HEK293 (cell line): ENCODE data around the gene ZSCAN10.

Source experiments
- BCL11B ChIP-seq: fragments of 450-650 bp; formaldehyde crosslinking; IDR thresholded peaks from 2 replicates; pipeline ENCODE4 v1.5.1; 2016; ENCODE audit warnings: low read depth, missing biosample characterization, missing genetic modification characterization
- EGR2 ChIP-seq: fragments of 450-650 bp; formaldehyde crosslinking; IDR thresholded peaks from 2 replicates; pipeline ENCODE4 v1.5.1; 2016; ENCODE audit warnings: low read depth, missing biosample characterization, missing genetic modification characterization
- GLIS1 ChIP-seq: fragments of 450-650 bp; formaldehyde crosslinking; IDR thresholded peaks from 2 replicates; pipeline ENCODE4 v1.5.1; 2016; ENCODE audit warnings: missing biosample characterization, missing genetic modification characterization
- IKZF3 ChIP-seq: fragments of 450-650 bp; IDR thresholded peaks from 2 replicates; pipeline ENCODE4 v1.5.0; 2018; ENCODE audit warnings: missing biosample characterization, mild to moderate bottlenecking, missing genetic modification characterization, moderate library complexity
- KLF7 ChIP-seq: fragments of 450-650 bp; formaldehyde crosslinking; IDR thresholded peaks from 2 replicates; pipeline ENCODE4 v1.5.1; 2016; ENCODE audit warnings: missing biosample characterization, missing genetic modification characterization, borderline replicate concordance
- PRDM1 ChIP-seq: fragments of 450-650 bp; formaldehyde crosslinking; IDR thresholded peaks from 2 replicates; pipeline ENCODE4; 2016; ENCODE audit warnings: missing biosample characterization, missing genetic modification characterization
- REPIN1 ChIP-seq: fragments of 450-650 bp; formaldehyde crosslinking; IDR thresholded peaks from 2 replicates; pipeline ENCODE4 v1.5.1; 2017; ENCODE audit warnings: missing biosample characterization, missing genetic modification characterization, low read depth
- SETDB1 ChIP-seq: IDR thresholded peaks from one replicate; pipeline ENCODE4 v1.6.1; 2017; ENCODE audit warnings: mild to moderate bottlenecking, low read length, moderate library complexity, mixed read lengths; ENCODE audit not compliant: insufficient read length
- SP3 ChIP-seq: fragments of 450-650 bp; formaldehyde crosslinking; IDR thresholded peaks from 2 replicates; pipeline ENCODE4 v1.5.1; 2016; ENCODE audit warnings: missing biosample characterization, missing genetic modification characterization
- TCF7L2 ChIP-seq: IDR thresholded peaks from 2 replicates; pipeline ENCODE4 v1.6.1; 2011; ENCODE audit warnings: low read depth, mild to moderate bottlenecking, inconsistent platforms, low read length, moderate library complexity, borderline replicate concordance
- TRIM28 ChIP-seq: IDR thresholded peaks from 2 replicates; pipeline ENCODE4 v1.6.1; 2011; ENCODE audit warnings: low read length, control low read depth, borderline replicate concordance
- ZBTB48 ChIP-seq: fragments of 450-650 bp; formaldehyde crosslinking; IDR thresholded peaks from 2 replicates; pipeline ENCODE4 v1.5.1; 2016; ENCODE audit warnings: missing biosample characterization, missing genetic modification characterization
- ZFP3 ChIP-seq: fragments of 450-650 bp; formaldehyde crosslinking; IDR thresholded peaks from 2 replicates; pipeline ENCODE4 v1.5.1; 2016; ENCODE audit warnings: low read depth, missing biosample characterization, missing genetic modification characterization
- ZNF174 ChIP-seq: fragments of 450-650 bp; formaldehyde crosslinking; IDR thresholded peaks from 2 replicates; pipeline ENCODE4 v1.5.0; 2017; ENCODE audit warnings: missing biosample characterization, mild to moderate bottlenecking, missing genetic modification characterization
- ZNF223 ChIP-seq: fragments of 450-650 bp; formaldehyde crosslinking; IDR thresholded peaks from 2 replicates; pipeline ENCODE4 v1.5.1; 2016; ENCODE audit warnings: missing biosample characterization, missing genetic modification characterization
- ZNF266 ChIP-seq: fragments of 450-650 bp; formaldehyde crosslinking; IDR thresholded peaks from 2 replicates; pipeline ENCODE4 v1.5.1; 2016; ENCODE audit warnings: missing biosample characterization, missing genetic modification characterization, low read depth
- ZNF302 ChIP-seq: fragments of 450-650 bp; formaldehyde crosslinking; IDR thresholded peaks from 2 replicates; pipeline ENCODE4 v1.5.1; 2016; ENCODE audit warnings: missing biosample characterization, missing genetic modification characterization, low read depth
- ZNF366 ChIP-seq: fragments of 450-650 bp; formaldehyde crosslinking; conservative IDR thresholded peaks from 2 replicates; pipeline ENCODE4 v1.5.1; 2016; ENCODE audit warnings: missing biosample characterization, missing genetic modification characterization
- ZNF416 ChIP-seq: fragments of 450-650 bp; formaldehyde crosslinking; IDR thresholded peaks from 2 replicates; pipeline ENCODE4 v1.5.1; 2016; ENCODE audit warnings: missing biosample characterization, missing genetic modification characterization
- ZNF510 ChIP-seq: fragments of 450-650 bp; formaldehyde crosslinking; IDR thresholded peaks from 2 replicates; pipeline ENCODE4 v1.5.1; 2018; ENCODE audit warnings: mild to moderate bottlenecking, missing genetic modification characterization, missing biosample characterization; ENCODE audit not compliant: insufficient replicate concordance
- ZNF621 ChIP-seq: fragments of 450-650 bp; formaldehyde crosslinking; IDR thresholded peaks from 2 replicates; pipeline ENCODE4 v1.5.1; 2017; ENCODE audit warnings: missing biosample characterization, missing genetic modification characterization
- ZNF791 ChIP-seq: fragments of 450-650 bp; formaldehyde crosslinking; IDR thresholded peaks from 2 replicates; pipeline ENCODE4 v1.5.1; 2016; ENCODE audit warnings: missing biosample characterization, missing genetic modification characterization
- ZNF830 ChIP-seq: fragments of 450-650 bp; IDR thresholded peaks from 2 replicates; pipeline ENCODE4 v1.5.0; 2018; ENCODE audit warnings: missing biosample characterization, missing genetic modification characterization, low read depth, mild to moderate bottlenecking, moderate library complexity
- ZNF837 ChIP-seq: fragments of 450-650 bp; formaldehyde crosslinking; IDR thresholded peaks from 2 replicates; pipeline ENCODE4 v1.5.1; 2016; ENCODE audit warnings: missing biosample characterization, missing genetic modification characterization
- TF ChIP-seq, protein P1 (sequence below): fragments of 450-650 bp; formaldehyde crosslinking; IDR thresholded peaks from 2 replicates; pipeline ENCODE4 v1.5.1; 2017; ENCODE audit warnings: missing biosample characterization, missing genetic modification characterization
- TF ChIP-seq, protein P2 (sequence below): fragments of 450-650 bp; formaldehyde crosslinking; IDR thresholded peaks from 2 replicates; pipeline ENCODE4 v1.5.1; 2016; ENCODE audit warnings: missing biosample characterization, missing genetic modification characterization
- TF ChIP-seq, protein P3 (sequence below): fragments of 450-650 bp; formaldehyde crosslinking; IDR thresholded peaks from 2 replicates; pipeline ENCODE4 v1.5.1; 2016; ENCODE audit warnings: missing biosample characterization, missing genetic modification characterization
- TF ChIP-seq, protein P4 (sequence below): fragments of 450-650 bp; formaldehyde crosslinking; IDR thresholded peaks from 2 replicates; pipeline ENCODE4 v1.5.1; 2017; ENCODE audit warnings: missing biosample characterization, mild to moderate bottlenecking, missing genetic modification characterization, moderate library complexity
- TF ChIP-seq, protein P5 (sequence below): fragments of 450-650 bp; formaldehyde crosslinking; IDR thresholded peaks from 2 replicates; pipeline ENCODE4 v1.5.1; 2016; ENCODE audit warnings: missing biosample characterization, missing genetic modification characterization, low read depth
- TF ChIP-seq, protein P6 (sequence below): fragments of 450-650 bp; formaldehyde crosslinking; IDR thresholded peaks from 2 replicates; pipeline ENCODE4 v1.5.1; 2016; ENCODE audit warnings: missing biosample characterization, missing genetic modification characterization

Gene ZSCAN10

DNA sequence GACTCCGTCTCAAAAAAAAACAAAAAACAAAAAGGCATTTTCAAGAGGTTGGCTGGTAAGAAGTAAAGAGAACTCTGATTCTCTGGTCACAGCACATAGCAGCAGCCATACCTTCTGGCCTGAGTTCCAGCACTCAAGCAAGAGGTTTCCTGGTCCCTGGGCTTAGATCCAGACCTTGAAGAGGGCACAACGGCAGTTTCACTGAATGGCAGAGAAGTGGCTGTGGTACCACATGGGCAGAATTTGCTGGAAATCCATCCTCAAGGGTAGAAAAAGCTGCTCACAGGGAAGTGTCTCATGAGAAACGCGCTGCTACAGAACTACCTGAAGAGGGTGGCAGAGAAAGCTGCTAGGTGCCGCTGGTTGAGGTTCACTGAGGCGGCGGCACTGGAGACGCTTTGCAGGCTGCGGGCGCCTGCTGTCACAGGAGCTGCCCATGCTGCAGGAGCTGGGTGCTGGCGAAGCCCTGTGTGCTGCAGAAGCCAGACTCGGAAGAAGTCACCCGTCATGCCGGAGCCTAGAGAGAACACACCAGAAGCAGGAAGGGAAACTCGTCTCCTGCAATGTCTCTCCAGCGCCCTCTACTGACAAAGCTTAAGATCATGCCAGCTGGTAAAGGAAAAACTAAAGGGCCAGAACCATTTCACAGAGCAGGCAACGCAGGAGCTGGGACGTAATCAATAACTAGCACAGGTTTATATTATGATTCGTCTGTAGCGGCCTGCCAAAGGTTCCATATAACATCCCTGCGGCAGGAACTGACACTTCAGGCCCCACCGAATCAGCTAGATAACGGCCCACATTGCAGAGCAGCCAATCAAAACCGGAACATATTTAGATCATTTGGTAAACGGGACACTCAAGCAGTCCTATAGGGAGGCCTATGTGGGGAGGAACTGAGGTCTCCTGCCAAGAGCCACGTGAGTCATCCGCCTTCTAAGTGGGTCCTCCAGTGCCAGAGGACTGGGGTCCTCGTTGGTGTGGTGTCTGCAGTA, 30.3 kb upstream of the ZSCAN10 start (continued):
- TF ChIP-seq ZNF174 (tag by site-specific recombination), result no peak
- peak; percentile 64 for TF ChIP-seq GLIS1
- TF ChIP-seq, protein P1, sequence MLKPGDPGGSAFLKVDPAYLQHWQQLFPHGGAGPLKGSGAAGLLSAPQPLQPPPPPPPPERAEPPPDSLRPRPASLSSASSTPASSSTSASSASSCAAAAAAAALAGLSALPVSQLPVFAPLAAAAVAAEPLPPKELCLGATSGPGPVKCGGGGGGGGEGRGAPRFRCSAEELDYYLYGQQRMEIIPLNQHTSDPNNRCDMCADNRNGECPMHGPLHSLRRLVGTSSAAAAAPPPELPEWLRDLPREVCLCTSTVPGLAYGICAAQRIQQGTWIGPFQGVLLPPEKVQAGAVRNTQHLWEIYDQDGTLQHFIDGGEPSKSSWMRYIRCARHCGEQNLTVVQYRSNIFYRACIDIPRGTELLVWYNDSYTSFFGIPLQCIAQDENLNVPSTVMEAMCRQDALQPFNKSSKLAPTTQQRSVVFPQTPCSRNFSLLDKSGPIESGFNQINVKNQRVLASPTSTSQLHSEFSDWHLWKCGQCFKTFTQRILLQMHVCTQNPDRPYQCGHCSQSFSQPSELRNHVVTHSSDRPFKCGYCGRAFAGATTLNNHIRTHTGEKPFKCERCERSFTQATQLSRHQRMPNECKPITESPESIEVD (tag by site-specific recombination), result no peak
- TF ChIP-seq ZNF223 (tag by site-specific recombination), result no peak
- TF ChIP-seq ZNF791 (tag by site-specific recombination), result no peak
- no peak for TF ChIP-seq REPIN1 (tag by site-specific recombination)
- TF ChIP-seq SP3 (tag by site-specific recombination), result no peak
- TF ChIP-seq, protein P2, sequence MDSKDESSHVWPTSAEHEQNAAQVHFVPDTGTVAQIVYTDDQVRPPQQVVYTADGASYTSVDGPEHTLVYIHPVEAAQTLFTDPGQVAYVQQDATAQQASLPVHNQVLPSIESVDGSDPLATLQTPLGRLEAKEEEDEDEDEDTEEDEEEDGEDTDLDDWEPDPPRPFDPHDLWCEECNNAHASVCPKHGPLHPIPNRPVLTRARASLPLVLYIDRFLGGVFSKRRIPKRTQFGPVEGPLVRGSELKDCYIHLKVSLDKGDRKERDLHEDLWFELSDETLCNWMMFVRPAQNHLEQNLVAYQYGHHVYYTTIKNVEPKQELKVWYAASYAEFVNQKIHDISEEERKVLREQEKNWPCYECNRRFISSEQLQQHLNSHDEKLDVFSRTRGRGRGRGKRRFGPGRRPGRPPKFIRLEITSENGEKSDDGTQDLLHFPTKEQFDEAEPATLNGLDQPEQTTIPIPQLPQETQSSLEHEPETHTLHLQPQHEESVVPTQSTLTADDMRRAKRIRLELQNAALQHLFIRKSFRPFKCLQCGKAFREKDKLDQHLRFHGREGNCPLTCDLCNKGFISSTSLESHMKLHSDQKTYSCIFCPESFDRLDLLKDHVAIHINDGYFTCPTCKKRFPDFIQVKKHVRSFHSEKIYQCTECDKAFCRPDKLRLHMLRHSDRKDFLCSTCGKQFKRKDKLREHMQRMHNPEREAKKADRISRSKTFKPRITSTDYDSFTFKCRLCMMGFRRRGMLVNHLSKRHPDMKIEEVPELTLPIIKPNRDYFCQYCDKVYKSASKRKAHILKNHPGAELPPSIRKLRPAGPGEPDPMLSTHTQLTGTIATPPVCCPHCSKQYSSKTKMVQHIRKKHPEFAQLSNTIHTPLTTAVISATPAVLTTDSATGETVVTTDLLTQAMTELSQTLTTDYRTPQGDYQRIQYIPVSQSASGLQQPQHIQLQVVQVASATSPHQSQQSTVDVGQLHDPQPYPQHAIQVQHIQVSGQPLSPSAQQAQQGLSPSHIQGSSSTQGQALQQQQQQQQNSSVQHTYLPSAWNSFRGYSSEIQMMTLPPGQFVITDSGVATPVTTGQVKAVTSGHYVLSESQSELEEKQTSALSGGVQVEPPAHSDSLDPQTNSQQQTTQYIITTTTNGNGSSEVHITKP, result peak; percentile 79
- TF ChIP-seq, protein P3, sequence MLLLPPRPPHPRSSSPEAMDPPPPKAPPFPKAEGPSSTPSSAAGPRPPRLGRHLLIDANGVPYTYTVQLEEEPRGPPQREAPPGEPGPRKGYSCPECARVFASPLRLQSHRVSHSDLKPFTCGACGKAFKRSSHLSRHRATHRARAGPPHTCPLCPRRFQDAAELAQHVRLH, result no peak
- peak; percentile 63; the same call in 1 of the 2 replicates for TF ChIP-seq TRIM28
- TF ChIP-seq KLF7 (tag by site-specific recombination), result no peak
- TF ChIP-seq ZNF366 (tag by site-specific recombination), result no peak
- TF ChIP-seq, protein P4, sequence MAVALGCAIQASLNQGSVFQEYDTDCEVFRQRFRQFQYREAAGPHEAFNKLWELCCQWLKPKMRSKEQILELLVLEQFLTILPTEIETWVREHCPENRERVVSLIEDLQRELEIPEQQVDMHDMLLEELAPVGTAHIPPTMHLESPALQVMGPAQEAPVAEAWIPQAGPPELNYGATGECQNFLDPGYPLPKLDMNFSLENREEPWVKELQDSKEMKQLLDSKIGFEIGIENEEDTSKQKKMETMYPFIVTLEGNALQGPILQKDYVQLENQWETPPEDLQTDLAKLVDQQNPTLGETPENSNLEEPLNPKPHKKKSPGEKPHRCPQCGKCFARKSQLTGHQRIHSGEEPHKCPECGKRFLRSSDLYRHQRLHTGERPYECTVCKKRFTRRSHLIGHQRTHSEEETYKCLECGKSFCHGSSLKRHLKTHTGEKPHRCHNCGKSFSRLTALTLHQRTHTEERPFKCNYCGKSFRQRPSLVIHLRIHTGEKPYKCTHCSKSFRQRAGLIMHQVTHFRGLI (tag by site-specific recombination), result no peak
- TF ChIP-seq ZNF621 (tag by site-specific recombination), result no peak
- no peak for TF ChIP-seq ZBTB48 (tag by site-specific recombination)
- no peak for TF ChIP-seq SETDB1
- no peak for TF ChIP-seq BCL11B (tag by site-specific recombination)
- no peak for TF ChIP-seq EGR2 (tag by site-specific recombination)
- TF ChIP-seq ZFP3 (tag by site-specific recombination), result no peak
- TF ChIP-seq ZNF266, result no peak
- no peak for TF ChIP-seq ZNF302 (tag by site-specific recombination)
- TF ChIP-seq ZNF510 (tag by site-specific recombination), result no peak
- TF ChIP-seq, protein P5, sequence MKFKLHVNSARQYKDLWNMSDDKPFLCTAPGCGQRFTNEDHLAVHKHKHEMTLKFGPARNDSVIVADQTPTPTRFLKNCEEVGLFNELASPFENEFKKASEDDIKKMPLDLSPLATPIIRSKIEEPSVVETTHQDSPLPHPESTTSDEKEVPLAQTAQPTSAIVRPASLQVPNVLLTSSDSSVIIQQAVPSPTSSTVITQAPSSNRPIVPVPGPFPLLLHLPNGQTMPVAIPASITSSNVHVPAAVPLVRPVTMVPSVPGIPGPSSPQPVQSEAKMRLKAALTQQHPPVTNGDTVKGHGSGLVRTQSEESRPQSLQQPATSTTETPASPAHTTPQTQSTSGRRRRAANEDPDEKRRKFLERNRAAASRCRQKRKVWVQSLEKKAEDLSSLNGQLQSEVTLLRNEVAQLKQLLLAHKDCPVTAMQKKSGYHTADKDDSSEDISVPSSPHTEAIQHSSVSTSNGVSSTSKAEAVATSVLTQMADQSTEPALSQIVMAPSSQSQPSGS (tag by site-specific recombination), result no peak
- TF ChIP-seq ZNF416 (tag by site-specific recombination), result no peak
- no peak for TF ChIP-seq IKZF3 (tag by site-specific recombination)
- no peak for TF ChIP-seq TCF7L2
- no peak for TF ChIP-seq ZNF830 (tag by site-specific recombination)
- no peak for TF ChIP-seq ZNF837 (tag by site-specific recombination)
- no peak for TF ChIP-seq PRDM1 (tag by site-specific recombination)
- TF ChIP-seq, protein P6, sequence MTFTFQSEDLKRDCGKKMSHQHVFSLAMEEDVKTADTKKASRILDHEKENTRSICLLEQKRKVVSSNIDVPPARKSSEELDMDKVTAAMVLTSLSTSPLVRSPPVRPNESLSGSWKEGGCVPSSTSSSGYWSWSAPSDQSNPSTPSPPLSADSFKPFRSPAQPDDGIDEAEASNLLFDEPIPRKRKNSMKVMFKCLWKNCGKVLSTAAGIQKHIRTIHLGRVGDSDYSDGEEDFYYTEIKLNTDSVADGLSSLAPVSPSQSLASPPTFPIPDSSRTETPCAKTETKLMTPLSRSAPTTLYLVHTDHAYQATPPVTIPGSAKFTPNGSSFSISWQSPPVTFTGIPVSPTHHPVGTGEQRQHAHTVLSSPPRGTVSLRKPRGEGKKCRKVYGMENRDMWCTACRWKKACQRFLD (tag by site-specific recombination), result no peak
